H1 (cell line): ENCODE measurements around the gene STARD3. TPM values are rescaled to one million over a fixed set of nuclear protein-coding genes. Genes with fewer than 3 reads are reported as not detected.

Experiments
- EP300 ChIP-seq, 2 experiments: IDR thresholded peaks; 1 replicate in 1 of 2; 2 replicates in 1 of 2; pipeline ENCODE4 v1.6.1; 2011 to 2012; ENCODE audit warnings: low read depth in 2 of 2, low read length in 2 of 2, mild to moderate bottlenecking in 2 of 2, borderline replicate concordance in 1 of 2, inconsistent platforms in 1 of 2, moderate library complexity in 1 of 2
- polyA plus RNA-seq, 7 experiments: library from polyadenylated mRNA; depleted of rRNA in 3 of 7; stranded (reverse) in 5 of 7; unstranded in 2 of 7; fragments of >200 nt in 5 of 7; fragments of 200-250 nt in 2 of 7; gene quantifications; 1 replicate in 5 of 7; 2 replicates in 1 of 7; 4 replicates in 1 of 7; pipeline versions ENCODE4 v1.2.1 to v1.2.3, GENCODE V29; 2011 to 2013; ENCODE audit warnings: missing spikeins in 2 of 7, mixed read lengths in 2 of 7
- total RNA-seq: library from RNA; stranded (reverse); fragmentation: NEBNext Ultra II Directional; extraction: Animal tissue kit (Norgen Biotek cat#: 25700); gene quantifications from 2 replicates; pipeline ENCODE4 v1.2.1, GENCODE V29; 2021

Gene STARD3
- total and polyA plus RNA-seq, 2 of the 8 experiments (the other 6 are each of a cell fraction or from before 2014, with no cell fraction given), result 47.6 to 80.3 TPM

DNA sequence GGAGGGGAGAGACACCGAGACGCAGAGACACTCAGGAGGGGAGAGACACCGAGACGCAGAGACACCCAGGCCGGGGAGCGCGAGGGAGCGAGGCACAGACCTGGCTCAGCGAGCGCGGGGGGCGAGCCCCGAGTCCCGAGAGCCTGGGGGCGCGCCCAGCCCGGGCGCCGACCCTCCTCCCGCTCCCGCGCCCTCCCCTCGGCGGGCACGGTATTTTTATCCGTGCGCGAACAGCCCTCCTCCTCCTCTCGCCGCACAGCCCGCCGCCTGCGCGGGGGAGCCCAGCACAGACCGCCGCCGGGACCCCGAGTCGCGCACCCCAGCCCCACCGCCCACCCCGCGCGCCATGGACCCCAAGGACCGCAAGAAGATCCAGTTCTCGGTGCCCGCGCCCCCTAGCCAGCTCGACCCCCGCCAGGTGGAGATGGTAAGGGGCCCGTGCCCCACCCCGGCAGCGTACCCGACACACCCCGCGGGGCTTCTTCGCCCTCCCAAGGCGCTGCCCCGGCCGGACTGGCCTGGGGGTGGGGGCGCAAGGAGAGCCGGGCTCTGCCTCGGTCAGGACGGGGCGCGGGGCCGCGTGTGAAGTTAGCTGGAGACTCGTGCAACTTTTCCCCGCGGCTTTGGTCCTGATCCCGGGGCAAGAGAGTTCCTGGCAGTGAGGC lies 9.8 kb upstream of the STARD3 start (continued):
- TF ChIP-seq EP300 (IDR thresholded peaks at IDR 0.05; ENCODE audit: borderline replicate concordance in 1 of 2, low read depth in 2 of 2, low read length in 2 of 2), result no peak
